ENCODE results near the gene IDH2.

Gene IDH2

GRCh38 chr15:90082140-90082715 lies 20.0 kb downstream of the IDH2 start:
- H3K4me1 ChIP-seq (ENCODE audit: control insufficient read depth in 1 of 2, insufficient read depth in 2 of 2, low read length in 2 of 2) = peaks cover 0 to 24% of the 10 kb centered on the region in 2 donors
- H3K9me3 ChIP-seq (ENCODE audit: control insufficient read depth in 1 of 2, low read length in 2 of 2) = no peaks in the 10 kb centered on the region
- no peak overlapping the region for H3K4me3 ChIP-seq (ENCODE audit: low read depth in 1 of 2, low read length in 2 of 2)
- H3K27ac ChIP-seq (ENCODE audit: low read length) = no peak overlapping the region
- peaks cover 26 to 57% of the 10 kb centered on the region in 2 donors for H3K36me3 ChIP-seq (ENCODE audit: control insufficient read depth in 1 of 2, insufficient read depth in 2 of 2, low read length in 2 of 2)
- H3K27me3 ChIP-seq (ENCODE audit: low read depth, low read length) = no peaks in the 10 kb centered on the region

GRCh38 chr15:90080818-90081393 lies 21.4 kb downstream of the IDH2 start:
- no peaks in the 10 kb centered on the region for H3K27me3 ChIP-seq (ENCODE audit: low read depth, low read length)
- H3K4me3 ChIP-seq (ENCODE audit: low read depth in 1 of 2, low read length in 2 of 2) = no peak overlapping the region
- H3K36me3 ChIP-seq (ENCODE audit: control insufficient read depth in 1 of 2, insufficient read depth in 2 of 2, low read length in 2 of 2) = peaks cover 27 to 54% of the 10 kb centered on the region in 2 donors
- H3K27ac ChIP-seq (ENCODE audit: low read length) = no peak overlapping the region
- peaks cover 0 to 20% of the 10 kb centered on the region in 2 donors for H3K4me1 ChIP-seq (ENCODE audit: control insufficient read depth in 1 of 2, insufficient read depth in 2 of 2, low read length in 2 of 2)
- H3K9me3 ChIP-seq (ENCODE audit: control insufficient read depth in 1 of 2, low read length in 2 of 2) = no peaks in the 10 kb centered on the region

- Histone ChIP-seq H3K4me1 (ENCODE audit: control insufficient read depth in 1 of 2, insufficient read depth in 2 of 2, low read length in 2 of 2) (peaks cover 0 to 15% of the 10 kb centered on the region in 2 donors), H3K4me3 (ENCODE audit: low read depth in 1 of 2, low read length in 2 of 2) (no peak overlapping the region), H3K36me3 (ENCODE audit: control insufficient read depth in 1 of 2, insufficient read depth in 2 of 2, low read length in 2 of 2) (peaks cover 32 to 57% of the 10 kb centered on the region in 2 donors), H3K27ac (ENCODE audit: low read length) (no peak overlapping the region), H3K9me3 (ENCODE audit: control insufficient read depth in 1 of 2, low read length in 2 of 2) (no peaks in the 10 kb centered on the region), H3K27me3 (ENCODE audit: low read depth, low read length) (no peaks in the 10 kb centered on the region)
These were observed 21.9 kb downstream of the IDH2 start for GRCh38 chr15:90080458-90080755.

GRCh38 chr15:90079619-90080457 lies 22.4 kb downstream of the IDH2 start:
- Histone ChIP-seq H3K27ac (ENCODE audit: low read length) (no peak overlapping the region), H3K4me1 (ENCODE audit: control insufficient read depth in 1 of 2, insufficient read depth in 2 of 2, low read length in 2 of 2) (peaks cover 0 to 10% of the 10 kb centered on the region in 2 donors), H3K9me3 (ENCODE audit: control insufficient read depth in 1 of 2, low read length in 2 of 2) (no peaks in the 10 kb centered on the region), H3K36me3 (ENCODE audit: control insufficient read depth in 1 of 2, insufficient read depth in 2 of 2, low read length in 2 of 2) (peaks cover 32 to 52% of the 10 kb centered on the region in 2 donors), H3K4me3 (ENCODE audit: low read depth in 1 of 2, low read length in 2 of 2) (no peak overlapping the region), H3K27me3 (ENCODE audit: low read depth, low read length) (no peaks in the 10 kb centered on the region)

- no peak overlapping the region for H3K27ac ChIP-seq (ENCODE audit: low read length)
- H3K9me3 ChIP-seq (ENCODE audit: control insufficient read depth in 1 of 2, low read length in 2 of 2) = no peaks in the 10 kb centered on the region
- H3K36me3 ChIP-seq (ENCODE audit: control insufficient read depth in 1 of 2, insufficient read depth in 2 of 2, low read length in 2 of 2) = peaks cover 32 to 50% of the 10 kb centered on the region in 2 donors
- no peaks in the 10 kb centered on the region for H3K27me3 ChIP-seq (ENCODE audit: low read depth, low read length)
- H3K4me3 ChIP-seq (ENCODE audit: low read depth in 1 of 2, low read length in 2 of 2) = no peak overlapping the region
- H3K4me1 ChIP-seq (ENCODE audit: control insufficient read depth in 1 of 2, insufficient read depth in 2 of 2, low read length in 2 of 2) = peaks cover 0 to 8% of the 10 kb centered on the region in 2 donors
These were observed 23.3 kb downstream of the IDH2 start for GRCh38 chr15:90078965-90079364.

- no peaks in the 10 kb centered on the region for H3K27me3 ChIP-seq (ENCODE audit: low read depth, low read length)
- H3K36me3 ChIP-seq (ENCODE audit: control insufficient read depth in 1 of 2, insufficient read depth in 2 of 2, low read length in 2 of 2) = peaks cover 28 to 49% of the 10 kb centered on the region in 2 donors
- H3K4me3 ChIP-seq (ENCODE audit: low read depth in 1 of 2, low read length in 2 of 2) = no peak overlapping the region
- H3K4me1 ChIP-seq (ENCODE audit: control insufficient read depth in 1 of 2, insufficient read depth in 2 of 2, low read length in 2 of 2) = no peaks in the 10 kb centered on the region
- H3K9me3 ChIP-seq (ENCODE audit: control insufficient read depth in 1 of 2, low read length in 2 of 2) = no peaks in the 10 kb centered on the region
- no peak overlapping the region for H3K27ac ChIP-seq (ENCODE audit: low read length)
These were observed 25.6 kb downstream of the IDH2 start for GRCh38 chr15:90076716-90077115.

- Histone ChIP-seq H3K9me3 (ENCODE audit: control insufficient read depth in 1 of 2, low read length in 2 of 2) (no peaks in the 10 kb centered on the region), H3K4me1 (ENCODE audit: control insufficient read depth in 1 of 2, insufficient read depth in 2 of 2, low read length in 2 of 2) (peaks cover 0 to 7% of the 10 kb centered on the region in 2 donors), H3K27ac (ENCODE audit: low read length) (no peak overlapping the region), H3K36me3 (ENCODE audit: control insufficient read depth in 1 of 2, insufficient read depth in 2 of 2, low read length in 2 of 2) (peaks cover 28 to 43% of the 10 kb centered on the region in 2 donors), H3K4me3 (ENCODE audit: low read depth in 1 of 2, low read length in 2 of 2) (no peak overlapping the region), H3K27me3 (ENCODE audit: low read depth, low read length) (no peaks in the 10 kb centered on the region)
These were observed 26.6 kb downstream of the IDH2 start for GRCh38 chr15:90075420-90076289.

- Histone ChIP-seq H3K4me1 (ENCODE audit: control insufficient read depth in 1 of 2, insufficient read depth in 2 of 2, low read length in 2 of 2) (peaks cover 0 to 7% of the 10 kb centered on the region in 2 donors), H3K27ac (ENCODE audit: low read length) (no peak overlapping the region), H3K36me3 (ENCODE audit: control insufficient read depth in 1 of 2, insufficient read depth in 2 of 2, low read length in 2 of 2) (peaks cover 29 to 36% of the 10 kb centered on the region in 2 donors), H3K9me3 (ENCODE audit: control insufficient read depth in 1 of 2, low read length in 2 of 2) (no peaks in the 10 kb centered on the region), H3K4me3 (ENCODE audit: low read depth in 1 of 2, low read length in 2 of 2) (no peak overlapping the region), H3K27me3 (ENCODE audit: low read depth, low read length) (no peaks in the 10 kb centered on the region)
These were observed 27.4 kb downstream of the IDH2 start for GRCh38 chr15:90074916-90075315.

GRCh38 chr15:90074023-90074422 lies 28.2 kb downstream of the IDH2 start:
- H3K4me3 ChIP-seq (ENCODE audit: low read depth in 1 of 2, low read length in 2 of 2) = no peak overlapping the region
- peaks cover 27 to 31% of the 10 kb centered on the region in 2 donors for H3K36me3 ChIP-seq (ENCODE audit: control insufficient read depth in 1 of 2, insufficient read depth in 2 of 2, low read length in 2 of 2)
- no peak overlapping the region for H3K27ac ChIP-seq (ENCODE audit: low read length)

GRCh38 chr15:90072978-90073640 lies 29.2 kb downstream of the IDH2 start:
- Histone ChIP-seq H3K27ac (ENCODE audit: low read length) (no peak overlapping the region), H3K36me3 (ENCODE audit: control insufficient read depth in 1 of 2, insufficient read depth in 2 of 2, low read length in 2 of 2) (peaks cover 24 to 31% of the 10 kb centered on the region in 2 donors)

More at GRCh38 chr15:90074023-90074422, 28.2 kb downstream of the IDH2 start:
- no peaks in the 10 kb centered on the region for H3K9me3 ChIP-seq (ENCODE audit: control insufficient read depth in 1 of 2, low read length in 2 of 2)
- no peaks in the 10 kb centered on the region for H3K27me3 ChIP-seq (ENCODE audit: low read depth, low read length)
- peaks cover 0 to 7% of the 10 kb centered on the region in 2 donors for H3K4me1 ChIP-seq (ENCODE audit: control insufficient read depth in 1 of 2, insufficient read depth in 2 of 2, low read length in 2 of 2)

More at GRCh38 chr15:90072978-90073640, 29.2 kb downstream of the IDH2 start:
- H3K27me3 ChIP-seq (ENCODE audit: low read depth, low read length) = no peaks in the 10 kb centered on the region
- H3K4me3 ChIP-seq (ENCODE audit: low read depth in 1 of 2, low read length in 2 of 2) = no peak overlapping the region
- no peaks in the 10 kb centered on the region for H3K9me3 ChIP-seq (ENCODE audit: control insufficient read depth in 1 of 2, low read length in 2 of 2)
- H3K4me1 ChIP-seq (ENCODE audit: control insufficient read depth in 1 of 2, insufficient read depth in 2 of 2, low read length in 2 of 2) = peaks cover 0 to 7% of the 10 kb centered on the region in 2 donors
